T-helper 22 cell (primary cell): ENCODE results near the gene CTXND1.
"Not testable (repeated sequence)": the region's sequence is repeated elsewhere in the genome, so short reads cannot be mapped to it uniquely, and the experiment has no call there.

Experiments used
- DNase-seq: peaks from one replicate; pipeline ENCODE4 v3.0.0-alpha.2; 2020; ENCODE audit warnings: low read depth

CTXND1 gene

GRCh38 chr15:80252121-80252518 is at the start of gene CTXND1:
CTXND1 (minus strand) TSS chr15:80252213; CDS start chr15:80201949, 50,264 bp downstream.
- no peak for DNase-seq

GRCh38 chr15:80301472-80301871 is 49.5 kb upstream of the CTXND1 start:
- no peak for DNase-seq

GRCh38 chr15:80295777-80296176 is 43.8 kb upstream of the CTXND1 start:
- DNase-seq: not testable (repeated sequence)

- no peak for DNase-seq
Measured at GRCh38 chr15:80292079-80292478, 40.1 kb upstream of the CTXND1 start.

GRCh38 chr15:80290891-80291290 is 38.9 kb upstream of the CTXND1 start:
- DNase-seq: not testable (repeated sequence)

- DNase-seq: no peak
Measured at GRCh38 chr15:80289528-80290495, 37.8 kb upstream of the CTXND1 start.

- DNase-seq: no peak
Measured at GRCh38 chr15:80288131-80288530, 36.1 kb upstream of the CTXND1 start.

GRCh38 chr15:80286055-80286454 is 34.0 kb upstream of the CTXND1 start:
- no peak for DNase-seq

- no peak for DNase-seq
Measured at GRCh38 chr15:80285379-80285778, 33.4 kb upstream of the CTXND1 start.

- DNase-seq: no peak
Measured at GRCh38 chr15:80283531-80283930, 31.5 kb upstream of the CTXND1 start.

- DNase-seq: no peak
Measured at GRCh38 chr15:80277147-80277546, 25.1 kb upstream of the CTXND1 start.

GRCh38 chr15:80275961-80276360 is 23.9 kb upstream of the CTXND1 start:
- DNase-seq: no peak

GRCh38 chr15:80274996-80275395 is 23.0 kb upstream of the CTXND1 start:
- no peak for DNase-seq

- no peak for DNase-seq
Measured at GRCh38 chr15:80274554-80274953, 22.5 kb upstream of the CTXND1 start.

- DNase-seq: no peak
Measured at GRCh38 chr15:80272987-80273386, 21.0 kb upstream of the CTXND1 start.

GRCh38 chr15:80270472-80270871 is 18.5 kb upstream of the CTXND1 start:
- DNase-seq: no peak

GRCh38 chr15:80268101-80268500 is 16.1 kb upstream of the CTXND1 start:
- DNase-seq: no peak

GRCh38 chr15:80267658-80268057 is 15.6 kb upstream of the CTXND1 start:
- DNase-seq: no peak

- no peak for DNase-seq
Measured at GRCh38 chr15:80266745-80267144, 14.7 kb upstream of the CTXND1 start.

GRCh38 chr15:80266113-80266512 is 14.1 kb upstream of the CTXND1 start:
- DNase-seq: no peak

GRCh38 chr15:80265021-80265420 is 13.0 kb upstream of the CTXND1 start:
- DNase-seq: no peak

- no peak for DNase-seq
Measured at GRCh38 chr15:80264031-80264430, 12.0 kb upstream of the CTXND1 start.

- no peak for DNase-seq
Measured at GRCh38 chr15:80260551-80260950, 8.5 kb upstream of the CTXND1 start.
